K562 (cell line): ENCODE results near the gene VPS11. TPM values are rescaled to one million over a fixed set of nuclear protein-coding genes. Genes with fewer than 3 reads are reported as not detected.
A peak's percentile ranks its signal among the peaks of the same experiment; 100 is the strongest.

Experiments used
- ATF7 ChIP-seq: fragments of 450-650 bp; IDR thresholded peaks from 2 replicates; pipeline ENCODE4 v1.7.1; 2014; ENCODE audit warnings: mild to moderate bottlenecking, moderate library complexity
- ETV6 ChIP-seq, 3 experiments: fragments of 150-350 bp in 1 of 3; sonication (generic) in 1 of 3; formaldehyde crosslinking in 1 of 3; IDR thresholded peaks; 2 replicates each; pipeline versions ENCODE4 v1.6.1 to v1.8.0; 2014 to 2022; ENCODE audit warnings: borderline replicate concordance in 2 of 3, low read depth in 2 of 3, antibody characterized with exemption in 1 of 3, low read length in 1 of 3, mild to moderate bottlenecking in 1 of 3, missing genetic modification reagents in 1 of 3
- EWSR1 ChIP-seq: fragments of 450-650 bp; IDR thresholded peaks from 2 replicates; pipeline ENCODE4 v1.6.1; 2018; ENCODE audit warnings: borderline replicate concordance, mild to moderate bottlenecking, low read depth, moderate library complexity; ENCODE audit not compliant: partially characterized antibody
- FOS ChIP-seq: IDR thresholded peaks from 3 replicates; pipeline ENCODE4 v1.6.1; 2011; ENCODE audit not compliant: insufficient read length; ENCODE audit errors: extremely low read depth
- HNRNPL ChIP-seq: fragments of 200-400 bp; formaldehyde crosslinking; IDR thresholded peaks from 2 replicates; pipeline ENCODE4 v1.6.1; 2017; ENCODE audit warnings: low read depth, mild to moderate bottlenecking, low read length
- ILF3 ChIP-seq: fragments of 450-650 bp; IDR thresholded peaks from 2 replicates; pipeline ENCODE4 v1.6.1; 2018; ENCODE audit warnings: antibody characterized with exemption, mild to moderate bottlenecking, moderate library complexity, borderline replicate concordance
- LEF1 ChIP-seq: fragments of 450-650 bp; IDR thresholded peaks from 2 replicates; pipeline ENCODE4 v1.6.1; 2016; ENCODE audit warnings: mild to moderate bottlenecking
- MEF2A ChIP-seq: IDR thresholded peaks from 2 replicates; pipeline ENCODE4 v1.6.1; 2011; ENCODE audit warnings: low read depth, mild to moderate bottlenecking, low read length, moderate library complexity; ENCODE audit not compliant: control insufficient read depth
- RB1 ChIP-seq: fragments of 450-650 bp; IDR thresholded peaks from 2 replicates; pipeline ENCODE4 v1.6.1; 2017; ENCODE audit warnings: low read depth, mild to moderate bottlenecking
- RBM25 ChIP-seq: fragments of 200-400 bp; formaldehyde crosslinking; IDR thresholded peaks from 2 replicates; pipeline ENCODE4 v1.6.1; 2018; ENCODE audit warnings: low read length, low read depth, moderate library complexity; ENCODE audit not compliant: severe bottlenecking
- SAP30 ChIP-seq: fragments of 200-600 bp; sonication (generic); IDR thresholded peaks from 2 replicates; pipeline ENCODE4 v1.6.1; 2012; ENCODE audit warnings: borderline replicate concordance, low read depth, mild to moderate bottlenecking, moderate library complexity, low read length, control low read depth, inconsistent platforms; ENCODE audit not compliant: insufficient read depth, poor library complexity, severe bottlenecking
- SPI1 ChIP-seq: IDR thresholded peaks from 2 replicates; pipeline ENCODE4 v1.6.1; 2011; ENCODE audit warnings: low read depth, low read length, control low read depth, borderline replicate concordance
- ZNF140 ChIP-seq: fragments of 250-450 bp; sonication (Bioruptor Pico); IDR thresholded peaks from 2 replicates; pipeline ENCODE4 v1.8.0; 2021; ENCODE audit warnings: moderate library complexity, mild to moderate bottlenecking, inconsistent platforms
- polyA plus RNA-seq, 8 experiments: library from polyadenylated mRNA; depleted of rRNA in 4 of 8; stranded (reverse) in 5 of 8; unstranded in 3 of 8; fragments of >200 nt; fragmentation: Nextera tagmentation in 2 of 8; fragmentation: Illumina TruSeq in 1 of 8; extraction: Ambion mirVana in 2 of 8; extraction: Trizol in 1 of 8; gene quantifications; 2 replicates each; pipeline versions ENCODE4 v1.2.1 to v1.2.3, GENCODE V29; 2011 to 2014; ENCODE audit warnings: inconsistent platforms in 1 of 8, missing spikeins in 1 of 8
- total RNA-seq, 7 experiments: library from RNA; depleted of rRNA in 6 of 7; stranded (reverse); fragments of >200 nt in 6 of 7; fragmentation: Illumina TruSeq in 2 of 7; extraction: Trizol in 2 of 7; gene quantifications; 2 replicates each; pipeline versions ENCODE4 v1.2.1 to v1.2.3, GENCODE V29; 2011 to 2021; ENCODE audit warnings: low replicate concordance in 1 of 7
- TF ChIP-seq, protein P1 (sequence below), 2 experiments: fragments of 450-650 bp in 1 of 2; sonication (generic) in 1 of 2; formaldehyde crosslinking in 1 of 2; IDR thresholded peaks; 2 replicates each; pipeline versions ENCODE4 v1.7.1 to v1.9.0; 2016 to 2022; ENCODE audit warnings: inconsistent platforms in 1 of 2, mild to moderate bottlenecking in 1 of 2, missing genetic modification reagents in 1 of 2
- TF ChIP-seq, protein P2 (sequence below): sonication (generic); formaldehyde crosslinking; IDR thresholded peaks from 2 replicates; pipeline ENCODE4 v1.9.0; 2022; ENCODE audit warnings: mild to moderate bottlenecking, missing genetic modification reagents
- TF ChIP-seq, protein P3 (sequence below), 2 experiments: fragments of 450-650 bp in 1 of 2; sonication (generic) in 1 of 2; formaldehyde crosslinking; conservative IDR thresholded peaks; 2 replicates each; pipeline versions ENCODE4 v1.4.0 to v1.8.1; 2020 to 2022; ENCODE audit warnings: mild to moderate bottlenecking in 1 of 2, missing genetic modification reagents in 1 of 2

Gene VPS11
- total and polyA plus RNA-seq, 9 of the 15 experiments (the other 6 are each of a cell fraction or from before 2014, with no cell fraction given), result 14.1 to 35.5 (median 27.5) TPM

DNA sequence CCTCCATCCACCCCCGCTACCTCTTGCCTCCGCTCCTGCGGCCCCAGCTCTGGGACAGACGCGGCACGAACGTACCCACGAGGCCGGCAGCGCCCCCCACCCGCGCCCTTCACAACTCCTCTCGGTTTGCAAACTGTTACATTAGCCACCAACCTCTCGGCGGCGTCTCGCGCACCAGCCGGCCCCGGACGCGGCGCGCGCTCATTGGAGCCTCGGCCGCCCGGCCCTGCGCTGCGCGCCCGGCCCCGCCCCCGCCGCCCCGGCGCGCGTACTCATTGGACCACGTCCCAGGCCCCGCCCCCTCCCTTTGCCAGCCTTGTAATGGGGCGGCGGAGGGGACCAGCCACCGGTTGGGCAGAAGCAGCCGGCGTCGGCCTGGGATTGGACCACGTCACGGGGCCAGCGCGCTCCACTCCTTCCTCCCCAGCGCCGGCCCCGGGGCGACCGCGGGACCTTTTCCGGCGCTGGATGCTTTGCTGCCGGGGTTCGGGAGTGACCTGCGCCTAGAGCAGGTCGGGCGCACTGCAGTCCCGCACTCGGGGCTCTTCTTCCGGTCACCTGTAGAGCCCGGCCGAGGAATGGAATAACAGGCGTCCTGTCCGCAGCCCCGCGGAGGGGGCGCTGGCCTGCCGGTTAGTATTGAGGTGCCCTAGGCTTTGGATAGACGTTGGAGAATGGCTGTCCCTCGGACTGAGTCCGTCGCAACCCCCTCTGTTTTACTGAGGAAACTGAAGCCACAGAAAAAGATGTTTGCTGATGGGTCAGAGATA lies 10.4 kb upstream of the VPS11 start, which contains the start of gene HYOU1 (continued):
- TF ChIP-seq RBM25 (peak; percentile 76), MEF2A (no peak), ETV6 (IDR thresholded peaks at IDR 0.05; ENCODE audit: borderline replicate concordance in 1 of 2, low read depth in 2 of 2, low read length in 1 of 2) (no peak), ETV6 (CRISPR knock-in tag; IDR thresholded peaks at IDR 0.05; ENCODE audit: borderline replicate concordance) (no peak), RB1 (peak; percentile 72), ATF7 (peak; percentile 82), LEF1 (0 out of 2 replicates have a peak, but pooled peaks have one; percentile 30), SPI1 (no peak), HNRNPL (peak; percentile 64; the same call in 1 of the 2 replicates), EWSR1 (no peak), FOS (peak; percentile 58), SAP30 (peak; percentile 39), ILF3 (no peak), ZNF140 (CRISPR knock-in tag) (no peak)
- TF ChIP-seq, protein P1, sequence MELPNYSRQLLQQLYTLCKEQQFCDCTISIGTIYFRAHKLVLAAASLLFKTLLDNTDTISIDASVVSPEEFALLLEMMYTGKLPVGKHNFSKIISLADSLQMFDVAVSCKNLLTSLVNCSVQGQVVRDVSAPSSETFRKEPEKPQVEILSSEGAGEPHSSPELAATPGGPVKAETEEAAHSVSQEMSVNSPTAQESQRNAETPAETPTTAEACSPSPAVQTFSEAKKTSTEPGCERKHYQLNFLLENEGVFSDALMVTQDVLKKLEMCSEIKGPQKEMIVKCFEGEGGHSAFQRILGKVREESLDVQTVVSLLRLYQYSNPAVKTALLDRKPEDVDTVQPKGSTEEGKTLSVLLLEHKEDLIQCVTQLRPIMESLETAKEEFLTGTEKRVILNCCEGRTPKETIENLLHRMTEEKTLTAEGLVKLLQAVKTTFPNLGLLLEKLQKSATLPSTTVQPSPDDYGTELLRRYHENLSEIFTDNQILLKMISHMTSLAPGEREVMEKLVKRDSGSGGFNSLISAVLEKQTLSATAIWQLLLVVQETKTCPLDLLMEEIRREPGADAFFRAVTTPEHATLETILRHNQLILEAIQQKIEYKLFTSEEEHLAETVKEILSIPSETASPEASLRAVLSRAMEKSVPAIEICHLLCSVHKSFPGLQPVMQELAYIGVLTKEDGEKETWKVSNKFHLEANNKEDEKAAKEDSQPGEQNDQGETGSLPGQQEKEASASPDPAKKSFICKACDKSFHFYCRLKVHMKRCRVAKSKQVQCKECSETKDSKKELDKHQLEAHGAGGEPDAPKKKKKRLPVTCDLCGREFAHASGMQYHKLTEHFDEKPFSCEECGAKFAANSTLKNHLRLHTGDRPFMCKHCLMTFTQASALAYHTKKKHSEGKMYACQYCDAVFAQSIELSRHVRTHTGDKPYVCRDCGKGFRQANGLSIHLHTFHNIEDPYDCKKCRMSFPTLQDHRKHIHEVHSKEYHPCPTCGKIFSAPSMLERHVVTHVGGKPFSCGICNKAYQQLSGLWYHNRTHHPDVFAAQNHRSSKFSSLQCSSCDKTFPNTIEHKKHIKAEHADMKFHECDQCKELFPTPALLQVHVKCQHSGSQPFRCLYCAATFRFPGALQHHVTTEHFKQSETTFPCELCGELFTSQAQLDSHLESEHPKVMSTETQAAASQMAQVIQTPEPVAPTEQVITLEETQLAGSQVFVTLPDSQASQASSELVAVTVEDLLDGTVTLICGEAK (IDR thresholded peaks at IDR 0.05), result peak; percentile 86
- TF ChIP-seq, protein P1 (CRISPR knock-in tag; IDR thresholded peaks at IDR 0.05), result no peak
- TF ChIP-seq, protein P2, sequence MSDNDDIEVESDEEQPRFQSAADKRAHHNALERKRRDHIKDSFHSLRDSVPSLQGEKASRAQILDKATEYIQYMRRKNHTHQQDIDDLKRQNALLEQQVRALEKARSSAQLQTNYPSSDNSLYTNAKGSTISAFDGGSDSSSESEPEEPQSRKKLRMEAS (CRISPR knock-in tag), result peak; percentile 80
- TF ChIP-seq, protein P3, sequence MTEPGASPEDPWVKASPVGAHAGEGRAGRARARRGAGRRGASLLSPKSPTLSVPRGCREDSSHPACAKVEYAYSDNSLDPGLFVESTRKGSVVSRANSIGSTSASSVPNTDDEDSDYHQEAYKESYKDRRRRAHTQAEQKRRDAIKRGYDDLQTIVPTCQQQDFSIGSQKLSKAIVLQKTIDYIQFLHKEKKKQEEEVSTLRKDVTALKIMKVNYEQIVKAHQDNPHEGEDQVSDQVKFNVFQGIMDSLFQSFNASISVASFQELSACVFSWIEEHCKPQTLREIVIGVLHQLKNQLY (CRISPR knock-in tag; conservative IDR thresholded peaks at IDR 0.05), result 0 out of 4 replicates have a peak, but pooled peaks of 1 of the 2 experiments have one; percentile 31
